WTC11 (cell line): ENCODE measurements around the gene PFKFB3. TPM values are rescaled to one million over a fixed set of nuclear protein-coding genes. Genes with fewer than 3 reads are reported as not detected.

Experiments
- ATAC-seq: fragments of 200-7000 bp; cut with Tn5 transposase; 2 replicates; pipeline ENCODE4 v1.10.0; 2021; ENCODE audit warnings: mild to moderate bottlenecking, moderate library complexity
- CTCF ChIA-PET: fragments of 300-600 bp; sonication (Branson Sonifier 250); formaldehyde crosslinking; loops from one replicate; lab custom pipeline; 2021; ENCODE audit warnings: antibody characterized with exemption; lab: Charles Lee
- POLR2A ChIA-PET: fragments of 350-600 bp; sonication (Branson Sonifier 250); formaldehyde crosslinking; loops from one replicate; lab custom pipeline; 2021; ENCODE audit warnings: antibody characterized with exemption; lab: Charles Lee
- DNase-seq: peaks from one replicate; pipeline ENCODE4 v3.0.0; 2021; ENCODE audit warnings: low spot score
- H3K27ac Mint-ChIP-seq: 2 replicates; pipeline ENCODE4 v1.8.0; 2021; ENCODE audit warnings: mixed read lengths
- H3K27me3 Mint-ChIP-seq: 2 replicates; pipeline ENCODE4 v1.8.0; 2021; ENCODE audit warnings: low read depth, mild to moderate bottlenecking, moderate library complexity, mixed read lengths
- H3K36me3 Mint-ChIP-seq: 2 replicates; pipeline ENCODE4 v1.8.0; 2021; ENCODE audit warnings: mixed read lengths
- H3K4me1 Mint-ChIP-seq: 2 replicates; pipeline ENCODE4 v1.8.0; 2022; ENCODE audit warnings: mixed read lengths
- H3K4me3 Mint-ChIP-seq: 2 replicates; pipeline ENCODE4 v1.8.0; 2021; ENCODE audit warnings: mild to moderate bottlenecking, moderate library complexity, mixed read lengths
- H3K9me3 Mint-ChIP-seq: 2 replicates; pipeline ENCODE4 v1.8.0; 2021; ENCODE audit warnings: mixed read lengths
- FOXJ3 ChIP-seq: sonication (generic); formaldehyde crosslinking; IDR thresholded peaks from 2 replicates; pipeline ENCODE4 v1.9.0; 2021; ENCODE audit warnings: missing genetic modification reagents, mild to moderate bottlenecking, borderline replicate concordance
- FOXP1 ChIP-seq: sonication (generic); formaldehyde crosslinking; IDR thresholded peaks from 2 replicates; pipeline ENCODE4 v1.8.0; 2022; ENCODE audit warnings: missing genetic modification reagents, mild to moderate bottlenecking, moderate library complexity, borderline replicate concordance
- GTF2I ChIP-seq: fragments of 250-450 bp; sonication (Bioruptor Pico); conservative IDR thresholded peaks from 2 replicates; pipeline ENCODE4 v1.4.0; 2021; ENCODE audit warnings: mild to moderate bottlenecking
- MXD4 ChIP-seq: fragments of 250-450 bp; sonication (Bioruptor Pico); IDR thresholded peaks from 2 replicates; pipeline ENCODE4 v1.8.0; 2021; ENCODE audit warnings: mild to moderate bottlenecking, moderate library complexity, borderline replicate concordance
- NFE2L1 ChIP-seq: sonication (generic); formaldehyde crosslinking; IDR thresholded peaks from 2 replicates; pipeline ENCODE4 v1.8.1; 2023; ENCODE audit warnings: missing genetic modification reagents
- SP1 ChIP-seq: sonication (generic); formaldehyde crosslinking; conservative IDR thresholded peaks from 2 replicates; pipeline ENCODE4 v1.8.1; 2022; ENCODE audit warnings: missing genetic modification reagents
- ZNF263 ChIP-seq: sonication (generic); formaldehyde crosslinking; IDR thresholded peaks from 2 replicates; pipeline ENCODE4 v1.8.1; 2022; ENCODE audit warnings: low read depth, mild to moderate bottlenecking, moderate library complexity, missing genetic modification reagents
- total RNA-seq: library from RNA; stranded (reverse); gene quantifications from 3 replicates; pipeline ENCODE4 v1.2.3, GENCODE V29; 2021
- TF ChIP-seq, protein P1 (sequence below): sonication (generic); formaldehyde crosslinking; conservative IDR thresholded peaks from 2 replicates; pipeline ENCODE4 v1.8.1; 2023; ENCODE audit warnings: mild to moderate bottlenecking, low read depth, missing genetic modification reagents, moderate library complexity
- TF ChIP-seq, protein P2 (sequence below): sonication (generic); formaldehyde crosslinking; IDR thresholded peaks from 2 replicates; pipeline ENCODE4 v1.8.1; 2022; ENCODE audit warnings: missing genetic modification reagents, borderline replicate concordance
- TF ChIP-seq, protein P3 (sequence below): fragments of 250-450 bp; sonication (Bioruptor Pico); IDR thresholded peaks from 2 replicates; pipeline ENCODE4 v1.9.0; 2021; ENCODE audit warnings: mild to moderate bottlenecking, borderline replicate concordance
- TF ChIP-seq, protein P4 (sequence below): fragments of 250-450 bp; sonication (Bioruptor Pico); IDR thresholded peaks from 2 replicates; pipeline ENCODE4 v1.9.0; 2021; ENCODE audit warnings: mild to moderate bottlenecking
- TF ChIP-seq, protein P5 (sequence below): fragments of 250-450 bp; sonication (Bioruptor Pico); IDR thresholded peaks from 2 replicates; pipeline ENCODE4 v1.9.0; 2021; ENCODE audit warnings: mild to moderate bottlenecking
- TF ChIP-seq, protein P6 (sequence below): sonication (generic); formaldehyde crosslinking; conservative IDR thresholded peaks from 2 replicates; pipeline ENCODE4 v1.8.1; 2022; ENCODE audit warnings: mild to moderate bottlenecking, missing genetic modification reagents
- TF ChIP-seq, protein P7 (sequence below): sonication (generic); formaldehyde crosslinking; IDR thresholded peaks from 2 replicates; pipeline ENCODE4 v1.8.0; 2023; ENCODE audit warnings: mild to moderate bottlenecking, missing genetic modification reagents

The PFKFB3 gene
- total RNA-seq, 1 experiment from 2014 or later, result 30.6 TPM

DNA sequence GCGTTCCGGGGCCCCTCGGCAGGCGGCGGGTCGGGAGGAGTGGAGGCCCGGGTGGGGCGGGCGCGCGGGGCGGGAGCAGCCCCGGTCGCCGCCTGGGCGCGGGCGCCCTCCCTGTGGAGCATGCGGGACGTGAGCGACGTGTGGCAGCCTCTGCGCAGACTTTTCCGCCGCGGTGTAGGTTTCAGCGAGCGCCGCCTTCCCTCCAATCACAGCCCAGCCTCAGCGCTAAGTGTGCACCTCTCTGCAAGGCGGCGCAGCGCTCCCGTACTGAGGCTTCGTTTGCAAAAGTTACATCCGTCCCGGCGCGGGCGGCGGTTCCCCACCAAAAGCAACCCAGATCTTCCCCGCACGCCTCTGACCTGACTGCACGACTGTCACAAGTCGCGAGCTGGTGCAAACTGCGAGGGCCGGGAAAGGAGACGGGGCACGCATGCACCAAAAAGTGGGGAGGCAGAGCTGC, 1.2 kb upstream of the PFKFB3 start:
- no peak overlapping the region for H3K27ac Mint-ChIP-seq
- POLR2A ChIA-PET, result interaction anchor here (1.1 to 1.8 kb wide), 3 partner anchors 10 to 311 kb away, joined by 4 to 9 read pairs (median 4); partner anchors contain the start of genes ANKRD16 and FBH1
- H3K4me1 Mint-ChIP-seq, result peaks cover 19% of the 10 kb centered on the region

More for the DNA sequence above, 1.2 kb upstream of the PFKFB3 start:
- DNase-seq (peak; percentile 65), ATAC-seq (peak; percentile 11)
- Mint-ChIP-seq H3K9me3 (no peaks in the 10 kb centered on the region), H3K27me3 (peaks cover 54% of the 10 kb centered on the region), H3K4me3 (peak overlapping the region; percentile 83), H3K36me3 (peaks cover 3% of the 10 kb centered on the region)
- CTCF ChIA-PET, result interaction anchor here (0.6 to 4.6 kb wide), 9 partner anchors 10 to 208 kb away, joined by 3 to 160 read pairs (median 10); no protein-coding TSS in a partner anchor
- TF ChIP-seq SP1 (CRISPR knock-in tag), result no peak
- no peak for TF ChIP-seq NFE2L1 (CRISPR knock-in tag)
- TF ChIP-seq MXD4 (CRISPR knock-in tag), result no peak
- TF ChIP-seq, protein P1, sequence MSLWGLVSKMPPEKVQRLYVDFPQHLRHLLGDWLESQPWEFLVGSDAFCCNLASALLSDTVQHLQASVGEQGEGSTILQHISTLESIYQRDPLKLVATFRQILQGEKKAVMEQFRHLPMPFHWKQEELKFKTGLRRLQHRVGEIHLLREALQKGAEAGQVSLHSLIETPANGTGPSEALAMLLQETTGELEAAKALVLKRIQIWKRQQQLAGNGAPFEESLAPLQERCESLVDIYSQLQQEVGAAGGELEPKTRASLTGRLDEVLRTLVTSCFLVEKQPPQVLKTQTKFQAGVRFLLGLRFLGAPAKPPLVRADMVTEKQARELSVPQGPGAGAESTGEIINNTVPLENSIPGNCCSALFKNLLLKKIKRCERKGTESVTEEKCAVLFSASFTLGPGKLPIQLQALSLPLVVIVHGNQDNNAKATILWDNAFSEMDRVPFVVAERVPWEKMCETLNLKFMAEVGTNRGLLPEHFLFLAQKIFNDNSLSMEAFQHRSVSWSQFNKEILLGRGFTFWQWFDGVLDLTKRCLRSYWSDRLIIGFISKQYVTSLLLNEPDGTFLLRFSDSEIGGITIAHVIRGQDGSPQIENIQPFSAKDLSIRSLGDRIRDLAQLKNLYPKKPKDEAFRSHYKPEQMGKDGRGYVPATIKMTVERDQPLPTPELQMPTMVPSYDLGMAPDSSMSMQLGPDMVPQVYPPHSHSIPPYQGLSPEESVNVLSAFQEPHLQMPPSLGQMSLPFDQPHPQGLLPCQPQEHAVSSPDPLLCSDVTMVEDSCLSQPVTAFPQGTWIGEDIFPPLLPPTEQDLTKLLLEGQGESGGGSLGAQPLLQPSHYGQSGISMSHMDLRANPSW (CRISPR knock-in tag), result no peak
- TF ChIP-seq, protein P2, sequence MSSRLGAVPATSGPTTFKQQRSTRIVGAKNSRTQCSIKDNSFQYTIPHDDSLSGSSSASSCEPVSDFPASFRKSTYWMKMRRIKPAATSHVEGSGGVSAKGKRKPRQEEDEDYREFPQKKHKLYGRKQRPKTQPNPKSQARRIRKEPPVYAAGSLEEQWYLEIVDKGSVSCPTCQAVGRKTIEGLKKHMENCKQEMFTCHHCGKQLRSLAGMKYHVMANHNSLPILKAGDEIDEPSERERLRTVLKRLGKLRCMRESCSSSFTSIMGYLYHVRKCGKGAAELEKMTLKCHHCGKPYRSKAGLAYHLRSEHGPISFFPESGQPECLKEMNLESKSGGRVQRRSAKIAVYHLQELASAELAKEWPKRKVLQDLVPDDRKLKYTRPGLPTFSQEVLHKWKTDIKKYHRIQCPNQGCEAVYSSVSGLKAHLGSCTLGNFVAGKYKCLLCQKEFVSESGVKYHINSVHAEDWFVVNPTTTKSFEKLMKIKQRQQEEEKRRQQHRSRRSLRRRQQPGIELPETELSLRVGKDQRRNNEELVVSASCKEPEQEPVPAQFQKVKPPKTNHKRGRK (CRISPR knock-in tag), result no peak
- TF ChIP-seq, protein P3, sequence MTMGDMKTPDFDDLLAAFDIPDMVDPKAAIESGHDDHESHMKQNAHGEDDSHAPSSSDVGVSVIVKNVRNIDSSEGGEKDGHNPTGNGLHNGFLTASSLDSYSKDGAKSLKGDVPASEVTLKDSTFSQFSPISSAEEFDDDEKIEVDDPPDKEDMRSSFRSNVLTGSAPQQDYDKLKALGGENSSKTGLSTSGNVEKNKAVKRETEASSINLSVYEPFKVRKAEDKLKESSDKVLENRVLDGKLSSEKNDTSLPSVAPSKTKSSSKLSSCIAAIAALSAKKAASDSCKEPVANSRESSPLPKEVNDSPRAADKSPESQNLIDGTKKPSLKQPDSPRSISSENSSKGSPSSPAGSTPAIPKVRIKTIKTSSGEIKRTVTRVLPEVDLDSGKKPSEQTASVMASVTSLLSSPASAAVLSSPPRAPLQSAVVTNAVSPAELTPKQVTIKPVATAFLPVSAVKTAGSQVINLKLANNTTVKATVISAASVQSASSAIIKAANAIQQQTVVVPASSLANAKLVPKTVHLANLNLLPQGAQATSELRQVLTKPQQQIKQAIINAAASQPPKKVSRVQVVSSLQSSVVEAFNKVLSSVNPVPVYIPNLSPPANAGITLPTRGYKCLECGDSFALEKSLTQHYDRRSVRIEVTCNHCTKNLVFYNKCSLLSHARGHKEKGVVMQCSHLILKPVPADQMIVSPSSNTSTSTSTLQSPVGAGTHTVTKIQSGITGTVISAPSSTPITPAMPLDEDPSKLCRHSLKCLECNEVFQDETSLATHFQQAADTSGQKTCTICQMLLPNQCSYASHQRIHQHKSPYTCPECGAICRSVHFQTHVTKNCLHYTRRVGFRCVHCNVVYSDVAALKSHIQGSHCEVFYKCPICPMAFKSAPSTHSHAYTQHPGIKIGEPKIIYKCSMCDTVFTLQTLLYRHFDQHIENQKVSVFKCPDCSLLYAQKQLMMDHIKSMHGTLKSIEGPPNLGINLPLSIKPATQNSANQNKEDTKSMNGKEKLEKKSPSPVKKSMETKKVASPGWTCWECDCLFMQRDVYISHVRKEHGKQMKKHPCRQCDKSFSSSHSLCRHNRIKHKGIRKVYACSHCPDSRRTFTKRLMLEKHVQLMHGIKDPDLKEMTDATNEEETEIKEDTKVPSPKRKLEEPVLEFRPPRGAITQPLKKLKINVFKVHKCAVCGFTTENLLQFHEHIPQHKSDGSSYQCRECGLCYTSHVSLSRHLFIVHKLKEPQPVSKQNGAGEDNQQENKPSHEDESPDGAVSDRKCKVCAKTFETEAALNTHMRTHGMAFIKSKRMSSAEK (CRISPR knock-in tag), result no peak
- no peak for TF ChIP-seq GTF2I
- TF ChIP-seq, protein P4, sequence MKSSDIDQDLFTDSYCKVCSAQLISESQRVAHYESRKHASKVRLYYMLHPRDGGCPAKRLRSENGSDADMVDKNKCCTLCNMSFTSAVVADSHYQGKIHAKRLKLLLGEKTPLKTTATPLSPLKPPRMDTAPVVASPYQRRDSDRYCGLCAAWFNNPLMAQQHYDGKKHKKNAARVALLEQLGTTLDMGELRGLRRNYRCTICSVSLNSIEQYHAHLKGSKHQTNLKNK (CRISPR knock-in tag), result no peak
- no peak for TF ChIP-seq ZNF263 (CRISPR knock-in tag)
- no peak for TF ChIP-seq FOXP1 (CRISPR knock-in tag)
- TF ChIP-seq, protein P5, sequence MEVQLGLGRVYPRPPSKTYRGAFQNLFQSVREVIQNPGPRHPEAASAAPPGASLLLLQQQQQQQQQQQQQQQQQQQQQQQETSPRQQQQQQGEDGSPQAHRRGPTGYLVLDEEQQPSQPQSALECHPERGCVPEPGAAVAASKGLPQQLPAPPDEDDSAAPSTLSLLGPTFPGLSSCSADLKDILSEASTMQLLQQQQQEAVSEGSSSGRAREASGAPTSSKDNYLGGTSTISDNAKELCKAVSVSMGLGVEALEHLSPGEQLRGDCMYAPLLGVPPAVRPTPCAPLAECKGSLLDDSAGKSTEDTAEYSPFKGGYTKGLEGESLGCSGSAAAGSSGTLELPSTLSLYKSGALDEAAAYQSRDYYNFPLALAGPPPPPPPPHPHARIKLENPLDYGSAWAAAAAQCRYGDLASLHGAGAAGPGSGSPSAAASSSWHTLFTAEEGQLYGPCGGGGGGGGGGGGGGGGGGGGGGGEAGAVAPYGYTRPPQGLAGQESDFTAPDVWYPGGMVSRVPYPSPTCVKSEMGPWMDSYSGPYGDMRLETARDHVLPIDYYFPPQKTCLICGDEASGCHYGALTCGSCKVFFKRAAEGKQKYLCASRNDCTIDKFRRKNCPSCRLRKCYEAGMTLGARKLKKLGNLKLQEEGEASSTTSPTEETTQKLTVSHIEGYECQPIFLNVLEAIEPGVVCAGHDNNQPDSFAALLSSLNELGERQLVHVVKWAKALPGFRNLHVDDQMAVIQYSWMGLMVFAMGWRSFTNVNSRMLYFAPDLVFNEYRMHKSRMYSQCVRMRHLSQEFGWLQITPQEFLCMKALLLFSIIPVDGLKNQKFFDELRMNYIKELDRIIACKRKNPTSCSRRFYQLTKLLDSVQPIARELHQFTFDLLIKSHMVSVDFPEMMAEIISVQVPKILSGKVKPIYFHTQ (CRISPR knock-in tag), result no peak
- TF ChIP-seq, protein P6, sequence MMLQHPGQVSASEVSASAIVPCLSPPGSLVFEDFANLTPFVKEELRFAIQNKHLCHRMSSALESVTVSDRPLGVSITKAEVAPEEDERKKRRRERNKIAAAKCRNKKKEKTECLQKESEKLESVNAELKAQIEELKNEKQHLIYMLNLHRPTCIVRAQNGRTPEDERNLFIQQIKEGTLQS (CRISPR knock-in tag), result no peak
- TF ChIP-seq FOXJ3 (CRISPR knock-in tag), result no peak
- TF ChIP-seq, protein P7, sequence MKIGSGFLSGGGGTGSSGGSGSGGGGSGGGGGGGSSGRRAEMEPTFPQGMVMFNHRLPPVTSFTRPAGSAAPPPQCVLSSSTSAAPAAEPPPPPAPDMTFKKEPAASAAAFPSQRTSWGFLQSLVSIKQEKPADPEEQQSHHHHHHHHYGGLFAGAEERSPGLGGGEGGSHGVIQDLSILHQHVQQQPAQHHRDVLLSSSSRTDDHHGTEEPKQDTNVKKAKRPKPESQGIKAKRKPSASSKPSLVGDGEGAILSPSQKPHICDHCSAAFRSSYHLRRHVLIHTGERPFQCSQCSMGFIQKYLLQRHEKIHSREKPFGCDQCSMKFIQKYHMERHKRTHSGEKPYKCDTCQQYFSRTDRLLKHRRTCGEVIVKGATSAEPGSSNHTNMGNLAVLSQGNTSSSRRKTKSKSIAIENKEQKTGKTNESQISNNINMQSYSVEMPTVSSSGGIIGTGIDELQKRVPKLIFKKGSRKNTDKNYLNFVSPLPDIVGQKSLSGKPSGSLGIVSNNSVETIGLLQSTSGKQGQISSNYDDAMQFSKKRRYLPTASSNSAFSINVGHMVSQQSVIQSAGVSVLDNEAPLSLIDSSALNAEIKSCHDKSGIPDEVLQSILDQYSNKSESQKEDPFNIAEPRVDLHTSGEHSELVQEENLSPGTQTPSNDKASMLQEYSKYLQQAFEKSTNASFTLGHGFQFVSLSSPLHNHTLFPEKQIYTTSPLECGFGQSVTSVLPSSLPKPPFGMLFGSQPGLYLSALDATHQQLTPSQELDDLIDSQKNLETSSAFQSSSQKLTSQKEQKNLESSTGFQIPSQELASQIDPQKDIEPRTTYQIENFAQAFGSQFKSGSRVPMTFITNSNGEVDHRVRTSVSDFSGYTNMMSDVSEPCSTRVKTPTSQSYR (CRISPR knock-in tag), result no peak
